ENCODE measurements around the gene ANO8. TPM values are rescaled to one million over a fixed set of nuclear protein-coding genes. Genes with fewer than 3 reads are reported as not detected.
A peak's percentile ranks its signal among the peaks of the same experiment; 100 is the strongest.
"Not testable (repeated sequence)": the region's sequence is repeated elsewhere in the genome, so short reads cannot be mapped to it uniquely, and the experiment has no call there.

ANO8 gene
- 3.5 and 5.6 TPM in 2 replicates for total RNA-seq (2014; rRNA removed; shearing (Covaris generic))

GRCh38 chr19:17334414-17335409, at the start of gene ANO8:
Gene ANO8 (minus strand): TSS chr19:17334855. CDS start chr19:17334670, 185 bp downstream.
- DNase-seq (ENCODE audit: low read depth), result peak; percentile 97

- DNase-seq (ENCODE audit: low read depth), result no peak
These were observed 45.9 kb upstream of the ANO8 start for GRCh38 chr19:17380426-17381138.

GRCh38 chr19:17379221-17379631, 44.6 kb upstream of the ANO8 start:
- no peak for DNase-seq (ENCODE audit: low read depth)

- DNase-seq (ENCODE audit: low read depth), result no peak
These were observed 43.6 kb upstream of the ANO8 start for GRCh38 chr19:17378271-17378670.

- no peak for DNase-seq (ENCODE audit: low read depth)
These were observed 42.4 kb upstream of the ANO8 start, which contains the start of gene PLVAP for GRCh38 chr19:17376935-17377600. Gene PLVAP (minus strand): TSS chr19:17377342. CDS start chr19:17377288, 54 bp downstream.

GRCh38 chr19:17370026-17370587, 35.5 kb upstream of the ANO8 start:
- DNase-seq (ENCODE audit: low read depth), result no peak

- DNase-seq (ENCODE audit: low read depth), result no peak
These were observed 30.7 kb upstream of the ANO8 start for GRCh38 chr19:17365361-17365760.

- not testable (repeated sequence) for DNase-seq (ENCODE audit: low read depth)
These were observed 29.4 kb upstream of the ANO8 start for GRCh38 chr19:17363852-17364605.

GRCh38 chr19:17359905-17360800, 25.5 kb upstream of the ANO8 start:
- no peak for DNase-seq (ENCODE audit: low read depth)

GRCh38 chr19:17358395-17358794, 23.7 kb upstream of the ANO8 start:
- DNase-seq (ENCODE audit: low read depth), result peak; percentile 60

- no peak for DNase-seq (ENCODE audit: low read depth)
These were observed 23.1 kb upstream of the ANO8 start for GRCh38 chr19:17357724-17358123.

- DNase-seq (ENCODE audit: low read depth), result no peak
These were observed 22.5 kb upstream of the ANO8 start for GRCh38 chr19:17357078-17357666.

GRCh38 chr19:17353386-17353785, 18.7 kb upstream of the ANO8 start:
- DNase-seq (ENCODE audit: low read depth), result no peak

GRCh38 chr19:17352608-17353280, 18.1 kb upstream of the ANO8 start:
- DNase-seq (ENCODE audit: low read depth), result no peak

GRCh38 chr19:17351815-17352435, 17.3 kb upstream of the ANO8 start:
- DNase-seq (ENCODE audit: low read depth), result no peak

GRCh38 chr19:17348700-17349099, 14.0 kb upstream of the ANO8 start:
- DNase-seq (ENCODE audit: low read depth), result peak; percentile 87

GRCh38 chr19:17347877-17348276, 13.2 kb upstream of the ANO8 start:
- DNase-seq (ENCODE audit: low read depth), result no peak

GRCh38 chr19:17347361-17347760, 12.7 kb upstream of the ANO8 start:
- DNase-seq (ENCODE audit: low read depth), result peak; percentile 59

All from M059J (cell line).